Adrenal gland (tissue), 5 donors: Measurements from ENCODE around the gene HES6.

Experiments used
- CTCF ChIP-seq, 6 experiments: fragments of 450-650 bp in 4 of 6; fragments of 200-600 bp in 2 of 6; sonication (generic) in 1 of 6; IDR thresholded peaks; 1 replicate in 5 of 6; 2 replicates in 1 of 6; pipeline versions ENCODE4 v1.5.1 to v1.8.0; 2016 to 2021; ENCODE audit warnings: antibody characterized with exemption in 6 of 6, mild to moderate bottlenecking in 2 of 6, moderate library complexity in 1 of 6
- POLR2A ChIP-seq, 2 donors: fragments of 450-650 bp; IDR thresholded peaks; one replicate each; pipeline ENCODE4 v1.6.1; 2017; ENCODE audit warnings: antibody characterized with exemption in 2 of 2, mild to moderate bottlenecking in 2 of 2, moderate library complexity in 1 of 2
- donor health status: DM: no; HTN: no; CAD: no.

- TF ChIP-seq POLR2A (IDR thresholded peaks at IDR 0.05) (no peak), CTCF (IDR thresholded peaks at IDR 0.05) (no peak)
Measured at GRCh38 chr2:238279324-238279682, 39.5 kb upstream of the HES6 start.
